GM23338 (cell line): Measurements from ENCODE around the gene MEGF11.

Experiments used
- CREB1 ChIP-seq: fragments of 250-450 bp; sonication (Bioruptor Pico); IDR thresholded peaks from 2 replicates; pipeline ENCODE4 v1.5.0; 2020; ENCODE audit warnings: low read depth, mild to moderate bottlenecking, moderate library complexity
- CTCF ChIP-seq, 2 experiments: fragments of 200-600 bp in 1 of 2; sonication (generic) in 1 of 2; conservative IDR thresholded peaks; 2 replicates each; pipeline versions ENCODE4 v1.5.1 to v1.6.1; 2016 to 2017; ENCODE audit warnings: antibody characterized with exemption in 2 of 2, low read depth in 2 of 2, mild to moderate bottlenecking in 2 of 2, moderate library complexity in 1 of 2
- ETS1 ChIP-seq: IDR thresholded peaks from 2 replicates; pipeline ENCODE4 v1.6.1; 2016; ENCODE audit warnings: antibody characterized with exemption
- EZH2 ChIP-seq: fragments of 200-600 bp; sonication (generic); IDR thresholded peaks from one replicate; pipeline ENCODE4 v1.8.0; 2017; ENCODE audit warnings: antibody characterized with exemption, mild to moderate bottlenecking, low read depth; ENCODE audit not compliant: unreplicated experiment
- EZH2phosphoT487 ChIP-seq: fragments of 200-600 bp; sonication (generic); IDR thresholded peaks from one replicate; pipeline ENCODE4 v1.8.1; 2018; ENCODE audit warnings: antibody characterized with exemption; ENCODE audit not compliant: unreplicated experiment
- JUNB ChIP-seq: IDR thresholded peaks from one replicate; pipeline ENCODE4 v1.6.1; 2016; ENCODE audit warnings: antibody characterized with exemption; ENCODE audit not compliant: unreplicated experiment
- NANOG ChIP-seq: IDR thresholded peaks from 2 replicates; pipeline ENCODE4 v1.6.1; 2016; ENCODE audit warnings: antibody characterized with exemption, borderline replicate concordance
- POLR2AphosphoS5 ChIP-seq: IDR thresholded peaks from 2 replicates; pipeline ENCODE4 v1.6.1; 2016; ENCODE audit warnings: antibody characterized with exemption, low read depth
- STAT1 ChIP-seq: IDR thresholded peaks from one replicate; pipeline ENCODE4 v1.6.1; 2016; ENCODE audit warnings: antibody characterized with exemption; ENCODE audit not compliant: unreplicated experiment
- ZNF114 ChIP-seq: fragments of 250-450 bp; sonication (Bioruptor Pico); IDR thresholded peaks from 2 replicates; pipeline ENCODE4 v1.5.0; 2020; ENCODE audit warnings: mild to moderate bottlenecking, moderate library complexity
- ZNF462 ChIP-seq: fragments of 250-450 bp; sonication (Bioruptor Pico); IDR thresholded peaks from 2 replicates; pipeline ENCODE4 v1.5.0; 2020; ENCODE audit warnings: mild to moderate bottlenecking, moderate library complexity
- TF ChIP-seq, protein P1 (sequence below): IDR thresholded peaks from one replicate; pipeline ENCODE4 v1.6.1; 2018; ENCODE audit warnings: antibody characterized with exemption; ENCODE audit not compliant: unreplicated experiment

- no peak for TF ChIP-seq CTCF (conservative IDR thresholded peaks at IDR 0.05; ENCODE audit: low read depth in 2 of 2)
- TF ChIP-seq EZH2phosphoT487 = no peak
- TF ChIP-seq CREB1 = no peak
- no peak for TF ChIP-seq STAT1
- TF ChIP-seq, protein P1, sequence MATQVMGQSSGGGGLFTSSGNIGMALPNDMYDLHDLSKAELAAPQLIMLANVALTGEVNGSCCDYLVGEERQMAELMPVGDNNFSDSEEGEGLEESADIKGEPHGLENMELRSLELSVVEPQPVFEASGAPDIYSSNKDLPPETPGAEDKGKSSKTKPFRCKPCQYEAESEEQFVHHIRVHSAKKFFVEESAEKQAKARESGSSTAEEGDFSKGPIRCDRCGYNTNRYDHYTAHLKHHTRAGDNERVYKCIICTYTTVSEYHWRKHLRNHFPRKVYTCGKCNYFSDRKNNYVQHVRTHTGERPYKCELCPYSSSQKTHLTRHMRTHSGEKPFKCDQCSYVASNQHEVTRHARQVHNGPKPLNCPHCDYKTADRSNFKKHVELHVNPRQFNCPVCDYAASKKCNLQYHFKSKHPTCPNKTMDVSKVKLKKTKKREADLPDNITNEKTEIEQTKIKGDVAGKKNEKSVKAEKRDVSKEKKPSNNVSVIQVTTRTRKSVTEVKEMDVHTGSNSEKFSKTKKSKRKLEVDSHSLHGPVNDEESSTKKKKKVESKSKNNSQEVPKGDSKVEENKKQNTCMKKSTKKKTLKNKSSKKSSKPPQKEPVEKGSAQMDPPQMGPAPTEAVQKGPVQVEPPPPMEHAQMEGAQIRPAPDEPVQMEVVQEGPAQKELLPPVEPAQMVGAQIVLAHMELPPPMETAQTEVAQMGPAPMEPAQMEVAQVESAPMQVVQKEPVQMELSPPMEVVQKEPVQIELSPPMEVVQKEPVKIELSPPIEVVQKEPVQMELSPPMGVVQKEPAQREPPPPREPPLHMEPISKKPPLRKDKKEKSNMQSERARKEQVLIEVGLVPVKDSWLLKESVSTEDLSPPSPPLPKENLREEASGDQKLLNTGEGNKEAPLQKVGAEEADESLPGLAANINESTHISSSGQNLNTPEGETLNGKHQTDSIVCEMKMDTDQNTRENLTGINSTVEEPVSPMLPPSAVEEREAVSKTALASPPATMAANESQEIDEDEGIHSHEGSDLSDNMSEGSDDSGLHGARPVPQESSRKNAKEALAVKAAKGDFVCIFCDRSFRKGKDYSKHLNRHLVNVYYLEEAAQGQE = no peak
- no peak for TF ChIP-seq ZNF462 (CRISPR knock-in tag)
- no peak for TF ChIP-seq POLR2AphosphoS5
- no peak for TF ChIP-seq ETS1
- no peak for TF ChIP-seq EZH2
- TF ChIP-seq ZNF114 (CRISPR knock-in tag) = no peak
- TF ChIP-seq NANOG = no peak
- no peak for TF ChIP-seq JUNB
Observed at GRCh38 chr15:65979316-65979715, 274.2 kb downstream of the MEGF11 start.
